Right atrium auricular region (tissue), 2 donors: ENCODE results near the gene SELENOH. TPM values are rescaled to one million over a fixed set of nuclear protein-coding genes. Genes with fewer than 3 reads are reported as not detected.

Experiments used
- DNase-seq: peaks from one replicate; pipeline ENCODE4 v3.0.0-alpha.2; 2019; ENCODE audit warnings: low spot score
- H3K27ac ChIP-seq, 2 donors: fragments of 200-600 bp; sonication (generic); 1 replicate in 1 of 2; 2 replicates in 1 of 2; pipeline ENCODE4 v1.5.1; 2016 to 2019
- H3K27me3 ChIP-seq, 2 donors: fragments of 200-600 bp; sonication (generic); one replicate each; pipeline versions ENCODE4 v1.5.1 to v1.6.0; 2017 to 2019
- H3K36me3 ChIP-seq: fragments of 200-600 bp; sonication (generic); one replicate; pipeline ENCODE4 v1.5.1; 2016
- H3K4me1 ChIP-seq, 2 donors: fragments of 200-600 bp; sonication (generic); one replicate each; pipeline versions ENCODE4 v1.5.1 to v1.6.0; 2017 to 2019
- H3K4me3 ChIP-seq, 2 donors: fragments of 200-600 bp; sonication (generic); 1 replicate in 1 of 2; 2 replicates in 1 of 2; pipeline ENCODE4 v1.5.1; 2017 to 2019; ENCODE audit warnings: mild to moderate bottlenecking in 1 of 2, moderate library complexity in 1 of 2
- H3K9me3 ChIP-seq, 2 donors: fragments of 200-600 bp; sonication (generic); one replicate each; pipeline ENCODE4 v1.5.1; 2019
- total RNA-seq, 2 donors: library from RNA; depleted of rRNA; stranded (reverse); fragments of >200 nt; gene quantifications; one replicate each; pipeline ENCODE4 v1.1.0, GENCODE V29; 2016
- TF ChIP-seq, protein P1 (sequence below), 2 donors: fragments of 200-600 bp; sonication (generic); IDR thresholded peaks; one replicate each; pipeline ENCODE4 v1.5.1; 2019; ENCODE audit warnings: antibody characterized with exemption in 2 of 2

The SELENOH gene, protein sequence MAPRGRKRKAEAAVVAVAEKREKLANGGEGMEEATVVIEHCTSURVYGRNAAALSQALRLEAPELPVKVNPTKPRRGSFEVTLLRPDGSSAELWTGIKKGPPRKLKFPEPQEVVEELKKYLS
- total RNA-seq: 100 to 1,000 TPM; 147 to 159 TPM

DNA sequence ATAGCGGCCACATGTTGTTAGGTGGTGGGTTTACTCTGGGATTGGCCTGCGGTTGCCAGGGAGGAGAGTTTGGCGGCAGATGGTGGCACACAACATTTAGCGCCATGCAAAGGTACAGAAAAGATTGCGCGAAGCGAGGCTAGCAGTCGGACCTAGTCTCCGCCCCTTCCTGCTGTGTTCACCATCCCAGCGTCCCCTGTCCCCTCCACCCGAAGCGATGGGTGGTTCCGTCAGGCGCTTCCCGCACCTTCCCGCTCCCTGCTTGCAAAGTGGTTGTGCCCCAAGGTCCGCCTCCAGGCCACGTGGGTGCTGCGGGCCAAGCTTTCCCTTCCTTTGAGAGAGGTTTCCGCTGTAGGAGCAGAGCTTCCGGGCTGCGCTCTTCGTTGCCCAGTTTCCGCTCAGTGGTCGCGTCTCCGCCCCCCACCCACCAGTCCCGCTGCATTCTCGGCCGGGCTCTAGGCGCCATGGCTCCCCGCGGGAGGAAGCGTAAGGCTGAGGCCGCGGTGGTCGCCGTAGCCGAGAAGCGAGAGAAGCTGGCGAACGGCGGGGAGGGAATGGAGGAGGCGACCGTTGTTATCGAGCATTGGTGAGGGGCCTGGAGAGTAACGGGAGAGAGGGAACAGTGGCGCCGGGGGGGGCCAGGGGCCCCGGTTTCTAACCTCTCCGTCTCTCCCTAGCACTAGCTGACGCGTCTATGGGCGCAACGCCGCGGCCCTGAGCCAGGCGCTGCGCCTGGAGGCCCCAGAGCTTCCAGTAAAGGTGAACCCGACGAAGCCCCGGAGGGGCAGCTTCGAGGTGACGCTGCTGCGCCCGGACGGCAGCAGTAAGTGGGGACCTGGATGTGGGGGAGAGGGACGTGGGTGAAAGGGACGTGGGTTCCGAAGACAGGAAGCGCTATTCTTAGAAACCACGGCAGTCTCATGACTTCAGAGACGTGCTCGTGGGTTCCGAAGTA, at the start of gene SELENOH:
SELENOH (plus strand) TSS at position 360 of the 955 bp plus-strand sequence; CDS start at position 465, 105 bp downstream.
- Histone ChIP-seq H3K36me3 (peaks cover 48% of the 10 kb centered on the region), H3K4me1 (peaks cover 0 to 25% of the 10 kb centered on the region in 2 donors)

DNA sequence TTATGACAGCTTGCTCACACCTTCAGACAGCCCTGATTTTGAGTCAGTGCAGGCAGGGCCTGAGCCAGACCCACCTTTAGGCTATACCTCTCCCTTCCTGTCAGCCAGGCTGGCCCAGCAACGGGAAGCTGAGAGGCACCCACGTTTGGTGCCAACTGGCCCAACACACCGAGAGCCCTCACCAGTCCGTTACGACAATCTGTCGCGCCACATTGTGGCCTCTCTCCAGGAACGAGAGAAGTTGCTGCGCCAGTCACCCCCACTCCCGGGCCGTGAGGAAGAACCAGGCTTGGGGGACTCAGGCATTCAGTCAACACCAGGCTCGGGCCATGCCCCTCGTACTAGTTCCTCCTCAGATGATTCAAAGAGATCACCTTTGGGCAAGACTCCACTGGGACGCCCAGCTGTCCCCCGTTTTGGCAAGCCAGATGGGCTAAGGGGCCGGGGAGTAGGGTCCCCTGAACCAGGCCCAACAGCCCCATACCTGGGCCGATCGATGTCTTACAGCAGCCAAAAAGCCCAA, 42.4 kb upstream of the SELENOH start:
- Histone ChIP-seq H3K9me3 (no peaks in the 10 kb centered on the region), H3K27ac (no peak overlapping the region), H3K4me1 (no peaks in the 10 kb centered on the region), H3K36me3 (peaks cover 83% of the 10 kb centered on the region), H3K4me3 (no peak overlapping the region), H3K27me3 (no peaks in the 10 kb centered on the region)
- TF ChIP-seq, protein P1, sequence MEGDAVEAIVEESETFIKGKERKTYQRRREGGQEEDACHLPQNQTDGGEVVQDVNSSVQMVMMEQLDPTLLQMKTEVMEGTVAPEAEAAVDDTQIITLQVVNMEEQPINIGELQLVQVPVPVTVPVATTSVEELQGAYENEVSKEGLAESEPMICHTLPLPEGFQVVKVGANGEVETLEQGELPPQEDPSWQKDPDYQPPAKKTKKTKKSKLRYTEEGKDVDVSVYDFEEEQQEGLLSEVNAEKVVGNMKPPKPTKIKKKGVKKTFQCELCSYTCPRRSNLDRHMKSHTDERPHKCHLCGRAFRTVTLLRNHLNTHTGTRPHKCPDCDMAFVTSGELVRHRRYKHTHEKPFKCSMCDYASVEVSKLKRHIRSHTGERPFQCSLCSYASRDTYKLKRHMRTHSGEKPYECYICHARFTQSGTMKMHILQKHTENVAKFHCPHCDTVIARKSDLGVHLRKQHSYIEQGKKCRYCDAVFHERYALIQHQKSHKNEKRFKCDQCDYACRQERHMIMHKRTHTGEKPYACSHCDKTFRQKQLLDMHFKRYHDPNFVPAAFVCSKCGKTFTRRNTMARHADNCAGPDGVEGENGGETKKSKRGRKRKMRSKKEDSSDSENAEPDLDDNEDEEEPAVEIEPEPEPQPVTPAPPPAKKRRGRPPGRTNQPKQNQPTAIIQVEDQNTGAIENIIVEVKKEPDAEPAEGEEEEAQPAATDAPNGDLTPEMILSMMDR (IDR thresholded peaks at IDR 0.05): no peak
- DNase-seq: no peak

More for the DNA sequence above, at the start of gene SELENOH:
- peak within 1 kb of the TSS; percentile 76 to 92 for H3K4me3 ChIP-seq
- peak within 1 kb of the TSS; percentile 94 to 96 for H3K27ac ChIP-seq
- DNase-seq: peak; percentile 98
- H3K27me3 ChIP-seq: no peaks in the 10 kb centered on the region
- TF ChIP-seq, protein P1 (IDR thresholded peaks at IDR 0.05): no peak
- H3K9me3 ChIP-seq: no peaks in the 10 kb centered on the region

DNA sequence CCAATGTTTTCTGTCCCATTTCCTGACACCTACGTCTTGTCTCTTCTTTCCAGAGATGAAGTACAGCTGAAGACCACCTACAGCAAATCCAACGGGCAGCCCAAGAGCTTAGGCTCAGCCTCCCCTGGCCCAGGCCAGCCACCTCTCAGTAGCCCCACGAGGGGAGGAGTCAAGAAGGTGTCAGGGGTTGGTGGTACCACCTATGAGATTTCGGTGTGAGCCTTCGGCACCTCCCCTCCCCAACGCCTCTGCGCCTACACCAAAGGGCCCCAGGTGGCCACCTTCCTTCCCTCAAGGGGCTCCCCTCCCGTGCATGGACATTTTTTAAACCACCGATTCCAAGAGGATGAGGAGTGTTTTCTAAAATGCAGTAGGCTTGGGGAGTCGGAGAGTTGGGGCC, 41.5 kb upstream of the SELENOH start:
- H3K36me3 ChIP-seq: peaks cover 82% of the 10 kb centered on the region
- H3K4me3 ChIP-seq: no peak overlapping the region
- TF ChIP-seq, protein P1 (IDR thresholded peaks at IDR 0.05): no peak
- H3K27me3 ChIP-seq: no peaks in the 10 kb centered on the region
- no peak overlapping the region for H3K27ac ChIP-seq
- H3K4me1 ChIP-seq: no peaks in the 10 kb centered on the region
- DNase-seq: no peak
- no peaks in the 10 kb centered on the region for H3K9me3 ChIP-seq

DNA sequence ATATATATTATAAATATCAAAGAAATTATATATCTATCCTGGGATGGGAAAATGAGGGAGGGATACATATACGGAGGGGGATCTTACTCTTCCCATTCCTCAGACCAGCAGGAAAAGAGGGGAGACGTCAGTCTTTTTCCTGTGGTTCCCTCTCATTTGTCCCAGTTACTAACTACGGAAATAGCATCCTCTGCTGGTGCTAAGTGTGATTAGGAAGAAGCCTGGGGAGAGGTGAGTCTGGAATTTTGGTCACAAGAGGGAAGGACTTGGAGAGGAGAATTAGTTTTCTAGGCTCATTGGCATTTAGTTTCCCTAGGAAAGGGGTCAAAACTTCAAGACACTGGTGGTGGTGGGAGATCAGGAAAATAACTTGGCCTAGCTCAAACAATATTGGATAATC, 40.9 kb upstream of the SELENOH start:
- TF ChIP-seq, protein P1 (IDR thresholded peaks at IDR 0.05): no peak
- H3K4me3 ChIP-seq: no peak overlapping the region
- no peaks in the 10 kb centered on the region for H3K9me3 ChIP-seq
- no peak for DNase-seq
- H3K4me1 ChIP-seq: no peaks in the 10 kb centered on the region
- H3K27ac ChIP-seq: no peak overlapping the region
- H3K36me3 ChIP-seq: peaks cover 79% of the 10 kb centered on the region
- no peaks in the 10 kb centered on the region for H3K27me3 ChIP-seq

DNA sequence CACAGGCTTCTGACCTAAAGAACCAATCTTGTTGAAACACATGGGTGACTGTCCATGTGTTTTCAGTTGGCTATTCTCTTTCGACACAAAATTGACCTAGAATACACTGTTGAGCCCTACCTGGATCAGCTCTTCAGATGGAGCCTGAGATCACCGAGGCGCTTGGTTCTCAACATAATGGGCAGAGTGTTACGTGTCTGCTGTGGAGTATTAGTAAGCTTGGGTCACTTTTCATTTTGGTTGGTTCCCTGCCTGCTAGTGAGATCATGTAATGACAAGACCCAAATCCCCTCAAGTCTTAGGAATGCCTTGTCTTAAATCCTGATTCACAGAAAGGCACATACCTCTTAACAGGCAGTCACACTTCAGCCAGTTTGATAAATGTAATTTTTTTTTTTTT, 38.0 kb upstream of the SELENOH start:
- peaks cover 54% of the 10 kb centered on the region for H3K36me3 ChIP-seq
- no peak overlapping the region for H3K27ac ChIP-seq
- no peak for DNase-seq
- no peaks in the 10 kb centered on the region for H3K4me1 ChIP-seq
- H3K4me3 ChIP-seq: no peak overlapping the region
- TF ChIP-seq, protein P1 (IDR thresholded peaks at IDR 0.05): no peak
- H3K27me3 ChIP-seq: no peaks in the 10 kb centered on the region
- H3K9me3 ChIP-seq: no peaks in the 10 kb centered on the region
